ENCODE results near the gene TBC1D19.

- no peak for TF ChIP-seq EZH2 (IDR thresholded peaks at IDR 0.05; ENCODE audit: insufficient read depth, poor library complexity, severe bottlenecking)
- no peak for TF ChIP-seq EZH2phosphoT487 (IDR thresholded peaks at IDR 0.05; ENCODE audit: insufficient read depth, low read depth)
These were observed 179.8 kb downstream of the TBC1D19 start for GRCh38 chr4:26763648-26764047.
